Subcutaneous preadipocyte (primary cell): Measurements from ENCODE around the gene CCN5. TPM values are rescaled to one million over a fixed set of nuclear protein-coding genes. Genes with fewer than 3 reads are reported as not detected.

Experiments used
- total RNA-seq: library from RNA; depleted of rRNA; stranded (reverse); fragments of >200 nt; gene quantifications from 2 replicates; pipeline ENCODE4 v1.2.3, GENCODE V29; 2012

The CCN5 gene, protein sequence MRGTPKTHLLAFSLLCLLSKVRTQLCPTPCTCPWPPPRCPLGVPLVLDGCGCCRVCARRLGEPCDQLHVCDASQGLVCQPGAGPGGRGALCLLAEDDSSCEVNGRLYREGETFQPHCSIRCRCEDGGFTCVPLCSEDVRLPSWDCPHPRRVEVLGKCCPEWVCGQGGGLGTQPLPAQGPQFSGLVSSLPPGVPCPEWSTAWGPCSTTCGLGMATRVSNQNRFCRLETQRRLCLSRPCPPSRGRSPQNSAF
- total RNA-seq, result 6.1 and 129 TPM in 2 replicates

DNA sequence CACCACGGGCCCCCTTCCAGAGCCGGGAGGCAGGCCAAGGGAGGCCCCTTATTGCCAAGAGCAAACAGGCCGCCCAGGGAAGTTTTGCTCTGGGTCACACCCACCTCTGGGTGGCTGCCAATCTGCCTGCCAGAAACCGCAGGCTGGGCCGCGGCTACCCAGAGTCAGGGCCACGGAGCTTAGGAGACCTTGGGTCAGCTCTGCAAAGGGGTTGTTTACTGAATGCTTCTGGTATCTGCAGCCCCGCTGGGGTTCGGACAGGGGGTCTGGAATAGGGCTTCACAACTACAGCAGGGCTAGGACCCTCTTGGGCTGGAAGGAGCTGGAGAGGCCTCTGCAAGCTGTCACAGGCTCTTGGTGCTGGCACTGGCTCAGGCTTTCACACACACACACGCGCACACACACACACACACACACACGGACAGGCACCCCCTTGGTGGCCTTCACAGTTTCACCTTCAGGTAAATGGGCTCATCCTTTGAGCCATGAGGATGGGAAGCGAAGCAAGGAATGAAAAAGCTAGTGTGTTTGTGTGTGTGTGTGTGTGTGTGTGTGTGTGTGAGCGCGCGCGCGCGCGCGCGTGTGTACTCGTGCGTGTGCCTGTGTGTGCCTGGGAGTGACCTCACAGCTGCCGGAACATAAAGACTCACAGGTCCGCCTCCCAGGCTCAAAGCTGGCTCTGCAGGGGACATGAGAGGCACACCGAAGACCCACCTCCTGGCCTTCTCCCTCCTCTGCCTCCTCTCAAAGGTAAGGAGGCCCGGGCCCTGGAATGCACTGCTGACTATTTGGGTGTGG, at the start of gene CCN5:
CCN5 (plus strand) TSS at position 669 of the 798 bp plus-strand sequence; CDS start at position 691, 22 bp downstream.

DNA sequence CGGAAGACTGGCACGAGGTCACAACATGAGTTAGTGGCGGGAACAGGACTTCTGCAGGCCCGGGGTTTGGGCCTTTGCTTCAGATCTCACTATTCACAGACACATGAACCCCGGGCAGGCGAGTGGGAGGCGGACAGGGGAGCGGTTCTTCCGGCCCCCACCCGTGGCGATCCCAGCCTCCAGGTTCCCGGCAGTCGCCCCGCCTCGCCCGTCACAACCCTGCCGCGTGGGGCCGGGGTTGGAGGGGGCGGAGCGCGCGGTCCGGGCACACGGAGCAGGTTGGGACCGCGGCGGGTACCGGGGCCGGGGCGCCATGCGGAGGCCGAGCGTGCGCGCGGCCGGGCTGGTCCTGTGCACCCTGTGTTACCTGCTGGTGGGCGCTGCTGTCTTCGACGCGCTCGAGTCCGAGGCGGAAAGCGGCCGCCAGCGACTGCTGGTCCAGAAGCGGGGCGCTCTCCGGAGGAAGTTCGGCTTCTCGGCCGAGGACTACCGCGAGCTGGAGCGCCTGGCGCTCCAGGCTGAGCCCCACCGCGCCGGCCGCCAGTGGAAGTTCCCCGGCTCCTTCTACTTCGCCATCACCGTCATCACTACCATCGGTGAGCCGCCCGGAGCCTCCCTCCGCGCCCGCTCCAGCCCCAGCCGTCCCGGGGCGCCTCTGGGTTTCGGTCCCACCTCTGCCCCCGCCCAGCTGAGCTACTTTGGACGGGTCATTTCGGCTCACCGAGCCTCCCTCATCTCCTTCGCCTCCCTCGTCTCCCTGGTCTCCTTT, 30.6 kb downstream of the CCN5 start, which contains the start of gene KCNK15:
KCNK15 (plus strand) TSS at position 268 of the 769 bp plus-strand sequence; CDS start at position 314, 46 bp downstream.

Other genes with a start within 250 kb of the CCN5 start
- gene TTPAL, start 239.5 kb upstream of the CCN5 start, total RNA-seq, result 21.7 and 28.3 TPM in 2 replicates
- gene SERINC3, start 193.3 kb upstream of the CCN5 start, total RNA-seq, result 116 and 119 TPM in 2 replicates
- gene PKIG, start 132.8 kb upstream of the CCN5 start, total RNA-seq, result 40.1 and 139 TPM in 2 replicates
- 11.7 and 26.5 TPM in 2 replicates for gene ADA, start 63.7 kb upstream of the CCN5 start, total RNA-seq
- 1.4 and 3.3 TPM in 2 replicates for gene KCNK15, start 30.5 kb downstream of the CCN5 start, total RNA-seq
- gene RIMS4, start 95.2 kb downstream of the CCN5 start, total RNA-seq, result not detected in 2 replicates
- gene YWHAB, start 170.3 kb downstream of the CCN5 start, total RNA-seq, result 70.9 and 105 TPM in 2 replicates
- 12.3 and 16.5 TPM in 2 replicates for gene PABPC1L, start 194.7 kb downstream of the CCN5 start, total RNA-seq
- 23.9 and 33.2 TPM in 2 replicates for gene TOMM34, start 245.0 kb downstream of the CCN5 start, total RNA-seq